Suprapubic skin (tissue), 3 donors: Measurements from ENCODE around the gene SEPHS1.

ENCODE experiments used
- POLR2A ChIP-seq, 2 donors: fragments of 450-650 bp; IDR thresholded peaks; one replicate each; pipeline ENCODE4 v1.6.1; 2017; ENCODE audit warnings: antibody characterized with exemption in 2 of 2, mild to moderate bottlenecking in 2 of 2, moderate library complexity in 2 of 2
- TF ChIP-seq, protein P1 (sequence below), 2 donors: fragments of 200-600 bp in 1 of 2; fragments of 450-650 bp in 1 of 2; sonication (generic) in 1 of 2; IDR thresholded peaks; one replicate each; pipeline ENCODE4 v1.5.1; 2016 to 2019; ENCODE audit warnings: antibody characterized with exemption in 2 of 2, mild to moderate bottlenecking in 1 of 2, moderate library complexity in 1 of 2

DNA sequence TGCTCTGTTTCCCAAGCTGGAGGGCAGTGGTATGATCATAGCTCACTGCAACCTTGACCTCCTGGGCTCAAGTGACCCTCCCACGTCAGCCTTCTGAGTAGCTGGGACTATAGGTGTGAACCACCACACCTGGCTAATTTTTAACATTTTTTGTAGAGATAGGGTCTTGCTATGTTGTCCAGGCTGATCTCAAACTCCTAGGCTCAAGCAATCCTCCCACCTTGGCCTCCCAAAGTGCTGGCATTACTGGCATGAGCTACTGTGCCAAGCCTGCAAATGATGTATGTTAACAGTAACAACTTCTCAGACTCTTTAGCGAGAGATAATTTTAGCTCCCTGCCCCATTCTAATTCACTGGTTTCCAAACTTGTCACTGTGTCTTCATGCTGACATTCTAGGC, 27.7 kb upstream of the SEPHS1 start:
- TF ChIP-seq, protein P1, sequence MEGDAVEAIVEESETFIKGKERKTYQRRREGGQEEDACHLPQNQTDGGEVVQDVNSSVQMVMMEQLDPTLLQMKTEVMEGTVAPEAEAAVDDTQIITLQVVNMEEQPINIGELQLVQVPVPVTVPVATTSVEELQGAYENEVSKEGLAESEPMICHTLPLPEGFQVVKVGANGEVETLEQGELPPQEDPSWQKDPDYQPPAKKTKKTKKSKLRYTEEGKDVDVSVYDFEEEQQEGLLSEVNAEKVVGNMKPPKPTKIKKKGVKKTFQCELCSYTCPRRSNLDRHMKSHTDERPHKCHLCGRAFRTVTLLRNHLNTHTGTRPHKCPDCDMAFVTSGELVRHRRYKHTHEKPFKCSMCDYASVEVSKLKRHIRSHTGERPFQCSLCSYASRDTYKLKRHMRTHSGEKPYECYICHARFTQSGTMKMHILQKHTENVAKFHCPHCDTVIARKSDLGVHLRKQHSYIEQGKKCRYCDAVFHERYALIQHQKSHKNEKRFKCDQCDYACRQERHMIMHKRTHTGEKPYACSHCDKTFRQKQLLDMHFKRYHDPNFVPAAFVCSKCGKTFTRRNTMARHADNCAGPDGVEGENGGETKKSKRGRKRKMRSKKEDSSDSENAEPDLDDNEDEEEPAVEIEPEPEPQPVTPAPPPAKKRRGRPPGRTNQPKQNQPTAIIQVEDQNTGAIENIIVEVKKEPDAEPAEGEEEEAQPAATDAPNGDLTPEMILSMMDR (IDR thresholded peaks at IDR 0.05) = no peak
- no peak for TF ChIP-seq POLR2A (IDR thresholded peaks at IDR 0.05)
